NT2/D1 (cell line): ENCODE results near the gene GNAQ.

Experiments used
- DNase-seq: peaks from one replicate; pipeline ENCODE4 v3.0.0-alpha.2; 2011; ENCODE audit warnings: low read depth, low spot score
- H3K27me3 ChIP-seq: 2 replicates; pipeline ENCODE4 v1.6.0; 2011; ENCODE audit warnings: mild to moderate bottlenecking; ENCODE audit not compliant: insufficient read length, insufficient read depth
- H3K36me3 ChIP-seq: 2 replicates; pipeline ENCODE4 v1.6.1; 2011; ENCODE audit warnings: mild to moderate bottlenecking, low read length, mixed read lengths; ENCODE audit not compliant: insufficient read depth, insufficient read length
- H3K4me1 ChIP-seq: 2 replicates; pipeline ENCODE4 v1.5.1; 2011; ENCODE audit not compliant: insufficient read depth, insufficient read length
- H3K4me3 ChIP-seq: 2 replicates; pipeline ENCODE4 v1.5.1; 2011; ENCODE audit warnings: low read depth; ENCODE audit not compliant: insufficient read length
- H3K9ac ChIP-seq: 2 replicates; pipeline ENCODE4 v1.6.0; 2011; ENCODE audit warnings: low read depth; ENCODE audit not compliant: insufficient read length
- H3K9me3 ChIP-seq: 2 replicates; pipeline ENCODE4 v1.5.1; 2011; ENCODE audit warnings: mild to moderate bottlenecking, low read length; ENCODE audit not compliant: insufficient read depth
- SUZ12 ChIP-seq: IDR thresholded peaks from 2 replicates; pipeline ENCODE4 v1.6.1; 2011; ENCODE audit not compliant: insufficient read length, insufficient read depth; ENCODE audit errors: extremely low read depth
- YY1 ChIP-seq: IDR thresholded peaks from 2 replicates; pipeline ENCODE4 v1.6.1; 2011; ENCODE audit not compliant: insufficient read length, insufficient read depth
- ZNF274 ChIP-seq: IDR thresholded peaks from 2 replicates; pipeline ENCODE4 v1.6.1; 2011; ENCODE audit warnings: mild to moderate bottlenecking, low read depth, low read length

GNAQ gene

DNA sequence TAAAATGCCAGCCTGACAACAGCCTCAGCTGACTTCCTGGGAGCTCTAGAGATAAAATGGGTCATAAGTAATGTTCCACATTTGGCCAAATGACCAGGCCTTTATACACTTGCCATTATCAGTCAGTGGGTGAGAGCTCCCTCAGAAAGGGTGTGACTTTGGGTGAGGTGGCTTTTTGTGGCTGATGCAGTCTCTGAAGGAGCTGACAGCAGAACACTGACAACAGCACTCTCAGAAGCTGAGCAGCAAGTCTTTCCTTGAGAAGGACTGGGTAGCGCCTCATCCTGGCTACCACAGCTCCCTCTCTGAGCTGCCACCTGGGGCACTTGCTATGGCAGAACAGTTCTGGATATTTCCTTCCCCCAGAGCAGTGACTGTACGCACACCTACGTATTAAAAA, 22.0 kb upstream of the GNAQ start:
- DNase-seq, result no peak
- Histone ChIP-seq H3K9ac (no peak overlapping the region), H3K36me3 (no peaks in the 10 kb centered on the region), H3K27me3 (no peaks in the 10 kb centered on the region), H3K9me3 (no peaks in the 10 kb centered on the region), H3K4me3 (no peak overlapping the region), H3K4me1 (no peaks in the 10 kb centered on the region)
- TF ChIP-seq SUZ12 (no peak), ZNF274 (no peak), YY1 (no peak)

- Histone ChIP-seq H3K9ac (no peak overlapping the region), H3K4me3 (no peak overlapping the region), H3K36me3 (no peaks in the 10 kb centered on the region), H3K27me3 (no peaks in the 10 kb centered on the region), H3K9me3 (no peaks in the 10 kb centered on the region), H3K4me1 (no peaks in the 10 kb centered on the region)
- no peak for DNase-seq
- TF ChIP-seq ZNF274 (no peak), YY1 (no peak), SUZ12 (no peak)
Measured at GRCh38 chr9:78050421-78050820, 18.8 kb upstream of the GNAQ start.

DNA sequence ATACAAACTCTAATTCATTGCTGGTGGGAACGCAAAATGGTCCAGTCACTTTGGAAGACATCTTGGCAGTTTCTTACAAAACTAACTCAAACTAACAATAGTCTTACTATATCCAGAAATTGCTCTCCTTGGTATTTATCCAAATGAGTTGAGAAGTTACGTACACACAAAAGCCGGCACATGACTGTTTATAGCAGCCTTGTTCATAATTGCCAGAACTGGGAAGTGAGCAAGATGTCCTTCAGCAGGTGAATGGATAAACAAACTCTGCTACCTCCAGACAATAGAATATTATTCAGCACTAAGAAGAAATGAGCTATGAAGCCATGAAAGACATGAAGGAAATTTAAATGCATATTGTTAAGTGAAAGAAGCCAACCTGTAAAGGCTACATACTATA, 17.9 kb upstream of the GNAQ start:
- Histone ChIP-seq H3K9me3 (no peaks in the 10 kb centered on the region), H3K36me3 (no peaks in the 10 kb centered on the region), H3K9ac (no peak overlapping the region), H3K27me3 (no peaks in the 10 kb centered on the region), H3K4me3 (no peak overlapping the region), H3K4me1 (no peaks in the 10 kb centered on the region)
- TF ChIP-seq ZNF274, result no peak
- no peak for TF ChIP-seq SUZ12
- no peak for TF ChIP-seq YY1
- DNase-seq, result no peak

DNA sequence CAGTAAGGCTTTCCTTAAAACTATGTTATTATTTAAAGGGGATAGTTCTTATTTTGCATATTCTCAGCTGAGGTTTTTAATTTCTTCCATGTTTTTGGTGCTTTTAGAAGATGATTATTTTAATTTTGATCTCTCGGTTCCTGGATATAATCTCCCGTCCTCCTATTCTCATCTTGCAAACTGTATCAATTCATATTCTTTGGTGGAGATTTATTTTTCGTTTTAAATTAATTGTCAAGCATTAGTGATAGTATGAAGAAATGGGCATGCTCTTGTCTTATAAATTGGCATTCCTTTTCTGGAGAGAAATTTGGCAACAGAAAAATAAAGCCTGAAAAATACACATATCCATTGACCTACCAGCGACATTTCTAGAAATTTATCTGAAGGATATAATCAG, 15.5 kb upstream of the GNAQ start:
- Histone ChIP-seq H3K9ac (no peak overlapping the region), H3K9me3 (no peaks in the 10 kb centered on the region), H3K4me1 (no peaks in the 10 kb centered on the region), H3K36me3 (no peaks in the 10 kb centered on the region), H3K27me3 (no peaks in the 10 kb centered on the region), H3K4me3 (no peak overlapping the region)
- TF ChIP-seq SUZ12, result no peak
- no peak for TF ChIP-seq YY1
- TF ChIP-seq ZNF274, result no peak
- no peak for DNase-seq

DNA sequence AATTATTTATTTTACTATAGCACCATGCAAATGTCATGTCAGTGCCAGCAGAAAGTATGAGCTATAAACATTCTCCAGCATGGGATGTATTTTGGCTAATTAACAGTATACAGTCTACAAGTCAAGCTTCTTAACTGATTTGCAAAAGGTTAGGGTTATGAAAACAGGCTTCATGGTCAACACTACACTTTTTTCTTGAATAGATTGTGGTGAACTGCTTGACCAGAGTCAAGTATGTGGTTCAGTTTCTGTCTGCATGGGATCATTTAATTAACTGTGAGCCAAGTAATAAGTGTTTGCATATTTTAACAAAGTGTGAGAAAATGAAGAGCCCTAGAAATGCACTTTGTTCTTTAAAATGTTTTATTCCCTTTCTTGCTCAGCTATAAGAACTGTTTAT, 14.5 kb upstream of the GNAQ start:
- TF ChIP-seq ZNF274 (no peak), SUZ12 (no peak), YY1 (no peak)
- no peaks in the 10 kb centered on the region for H3K27me3 ChIP-seq
- H3K4me3 ChIP-seq, result no peak overlapping the region
- H3K9ac ChIP-seq, result no peak overlapping the region
- no peaks in the 10 kb centered on the region for H3K4me1 ChIP-seq
- DNase-seq, result no peak
- no peaks in the 10 kb centered on the region for H3K9me3 ChIP-seq
- H3K36me3 ChIP-seq, result no peaks in the 10 kb centered on the region

GRCh38 chr9:78044886-78045285, 13.3 kb upstream of the GNAQ start:
- H3K4me1 ChIP-seq, result no peaks in the 10 kb centered on the region
- H3K9me3 ChIP-seq, result no peaks in the 10 kb centered on the region
- TF ChIP-seq SUZ12, result no peak
- TF ChIP-seq YY1, result no peak
- TF ChIP-seq ZNF274, result no peak
- no peak for DNase-seq
- H3K36me3 ChIP-seq, result no peaks in the 10 kb centered on the region
- H3K9ac ChIP-seq, result no peak overlapping the region
- H3K27me3 ChIP-seq, result no peaks in the 10 kb centered on the region
- no peak overlapping the region for H3K4me3 ChIP-seq

DNA sequence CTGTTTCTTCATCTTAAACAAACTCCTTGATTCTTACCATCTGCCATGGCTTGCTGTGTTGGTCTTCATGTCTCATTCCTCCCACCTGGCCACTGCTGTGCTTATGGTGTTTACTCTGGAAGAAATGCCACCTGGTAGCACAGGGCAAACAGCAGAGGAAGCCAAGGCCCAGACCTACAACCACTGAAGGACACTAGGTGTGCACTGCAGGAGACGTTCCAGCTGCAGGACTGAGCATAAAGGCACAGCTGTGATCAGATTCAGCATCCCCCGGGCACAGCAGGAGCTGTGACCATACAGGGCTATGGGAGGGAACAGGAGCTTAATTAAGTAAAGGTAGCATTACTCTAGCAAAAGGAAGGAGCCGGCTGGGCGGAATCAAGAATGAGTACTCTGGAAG, 12.6 kb upstream of the GNAQ start:
- TF ChIP-seq SUZ12 (no peak), ZNF274 (no peak), YY1 (no peak)

DNA sequence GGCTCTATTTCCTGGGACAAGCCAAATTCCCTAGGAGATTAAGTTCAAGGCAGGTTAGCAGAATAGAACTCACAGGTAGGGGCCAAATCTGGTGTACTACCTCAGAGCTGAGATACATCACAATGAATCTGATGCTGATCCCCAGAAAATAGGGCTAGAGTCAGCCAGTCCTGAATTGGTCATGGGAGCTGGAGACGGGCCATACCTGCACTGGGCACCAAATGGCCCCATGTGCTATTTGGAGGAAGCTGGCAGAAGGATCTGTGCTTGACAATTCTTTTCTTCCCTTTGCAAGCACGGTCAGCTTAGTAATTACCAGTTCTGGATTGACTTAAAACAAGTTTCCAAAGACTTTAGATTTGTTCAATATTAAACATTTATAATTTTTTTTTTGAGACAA, 10.4 kb upstream of the GNAQ start:
- H3K4me3 ChIP-seq, result no peak overlapping the region
- no peaks in the 10 kb centered on the region for H3K36me3 ChIP-seq
- no peak for DNase-seq
- H3K4me1 ChIP-seq, result no peaks in the 10 kb centered on the region
- TF ChIP-seq ZNF274 (no peak), SUZ12 (no peak), YY1 (no peak)
- H3K9me3 ChIP-seq, result no peaks in the 10 kb centered on the region
- no peaks in the 10 kb centered on the region for H3K27me3 ChIP-seq
- H3K9ac ChIP-seq, result no peak overlapping the region

More for the DNA sequence above, 12.6 kb upstream of the GNAQ start:
- Histone ChIP-seq H3K4me3 (no peak overlapping the region), H3K4me1 (no peaks in the 10 kb centered on the region), H3K27me3 (no peaks in the 10 kb centered on the region), H3K9ac (no peak overlapping the region), H3K9me3 (no peaks in the 10 kb centered on the region), H3K36me3 (no peaks in the 10 kb centered on the region)
- no peak for DNase-seq
